WTC11 (cell line): ENCODE results near the gene PALM3. TPM values are rescaled to one million over a fixed set of nuclear protein-coding genes. Genes with fewer than 3 reads are reported as not detected.

Source experiments
- ATAC-seq: fragments of 200-7000 bp; cut with Tn5 transposase; 2 replicates; pipeline ENCODE4 v1.10.0; 2021; ENCODE audit warnings: mild to moderate bottlenecking, moderate library complexity
- CTCF ChIA-PET: fragments of 300-600 bp; sonication (Branson Sonifier 250); formaldehyde crosslinking; loops from one replicate; lab custom pipeline; 2021; ENCODE audit warnings: antibody characterized with exemption; lab: Charles Lee
- POLR2A ChIA-PET: fragments of 350-600 bp; sonication (Branson Sonifier 250); formaldehyde crosslinking; loops from one replicate; lab custom pipeline; 2021; ENCODE audit warnings: antibody characterized with exemption; lab: Charles Lee
- DNase-seq: peaks from one replicate; pipeline ENCODE4 v3.0.0; 2021; ENCODE audit warnings: low spot score
- H3K27ac Mint-ChIP-seq: 2 replicates; pipeline ENCODE4 v1.8.0; 2021; ENCODE audit warnings: mixed read lengths
- H3K27me3 Mint-ChIP-seq: 2 replicates; pipeline ENCODE4 v1.8.0; 2021; ENCODE audit warnings: low read depth, mild to moderate bottlenecking, moderate library complexity, mixed read lengths
- H3K36me3 Mint-ChIP-seq: 2 replicates; pipeline ENCODE4 v1.8.0; 2021; ENCODE audit warnings: mixed read lengths
- H3K4me1 Mint-ChIP-seq: 2 replicates; pipeline ENCODE4 v1.8.0; 2022; ENCODE audit warnings: mixed read lengths
- H3K4me3 Mint-ChIP-seq: 2 replicates; pipeline ENCODE4 v1.8.0; 2021; ENCODE audit warnings: mild to moderate bottlenecking, moderate library complexity, mixed read lengths
- H3K9me3 Mint-ChIP-seq: 2 replicates; pipeline ENCODE4 v1.8.0; 2021; ENCODE audit warnings: mixed read lengths
- GRHL2 ChIP-seq: fragments of 250-450 bp; sonication (Bioruptor Pico); IDR thresholded peaks from 2 replicates; pipeline ENCODE4 v1.8.0; 2022; ENCODE audit warnings: mild to moderate bottlenecking, moderate library complexity; ENCODE audit not compliant: insufficient replicate concordance, severe bottlenecking
- IRF1 ChIP-seq: sonication (generic); formaldehyde crosslinking; IDR thresholded peaks from 2 replicates; pipeline ENCODE4 v1.8.0; 2023; ENCODE audit warnings: missing genetic modification reagents
- JUN ChIP-seq: sonication (generic); formaldehyde crosslinking; IDR thresholded peaks from 2 replicates; pipeline ENCODE4 v1.8.0; 2023; ENCODE audit warnings: mild to moderate bottlenecking, missing genetic modification reagents
- NR1H2 ChIP-seq: sonication (generic); formaldehyde crosslinking; IDR thresholded peaks from 2 replicates; pipeline ENCODE4 v1.9.0; 2021; ENCODE audit warnings: mild to moderate bottlenecking, moderate library complexity, missing genetic modification reagents
- NR3C1 ChIP-seq: sonication (generic); formaldehyde crosslinking; conservative IDR thresholded peaks from 2 replicates; pipeline ENCODE4 v1.8.1; 2023; ENCODE audit warnings: low read depth, mild to moderate bottlenecking, missing genetic modification reagents
- SMAD3 ChIP-seq: sonication (generic); formaldehyde crosslinking; IDR thresholded peaks from 2 replicates; pipeline ENCODE4 v1.8.0; 2022; ENCODE audit warnings: missing genetic modification reagents, mild to moderate bottlenecking, borderline replicate concordance
- SMAD4 ChIP-seq: sonication (generic); formaldehyde crosslinking; IDR thresholded peaks from 2 replicates; pipeline ENCODE4 v1.8.0; 2022; ENCODE audit warnings: mild to moderate bottlenecking, missing genetic modification reagents
- ZBTB43 ChIP-seq: sonication (generic); formaldehyde crosslinking; IDR thresholded peaks from 2 replicates; pipeline ENCODE4 v1.8.1; 2023; ENCODE audit warnings: mild to moderate bottlenecking, missing genetic modification reagents
- ZNF138 ChIP-seq: sonication (generic); formaldehyde crosslinking; conservative IDR thresholded peaks from 2 replicates; pipeline ENCODE4 v1.8.1; 2022; ENCODE audit warnings: mild to moderate bottlenecking, moderate library complexity, missing genetic modification reagents
- ZNF232 ChIP-seq: sonication (generic); formaldehyde crosslinking; IDR thresholded peaks from 2 replicates; pipeline ENCODE4 v1.8.0; 2022; ENCODE audit warnings: mild to moderate bottlenecking, missing genetic modification reagents
- ZNF281 ChIP-seq: sonication (generic); formaldehyde crosslinking; IDR thresholded peaks from 2 replicates; pipeline ENCODE4 v1.8.0; 2023; ENCODE audit warnings: mild to moderate bottlenecking, missing genetic modification reagents
- ZNF396 ChIP-seq: fragments of 250-450 bp; sonication (Bioruptor Pico); IDR thresholded peaks from 2 replicates; pipeline ENCODE4 v1.8.0; 2021; ENCODE audit warnings: mild to moderate bottlenecking, moderate library complexity, borderline replicate concordance
- ZNF425 ChIP-seq: fragments of 250-450 bp; sonication (Bioruptor Pico); conservative IDR thresholded peaks from 2 replicates; pipeline ENCODE4 v1.9.0; 2021; ENCODE audit warnings: mild to moderate bottlenecking
- ZNF512 ChIP-seq: sonication (generic); formaldehyde crosslinking; IDR thresholded peaks from 2 replicates; pipeline ENCODE4 v1.8.1; 2022; ENCODE audit warnings: missing genetic modification reagents, borderline replicate concordance
- ZNF532 ChIP-seq: fragments of 250-450 bp; sonication (Bioruptor Pico); IDR thresholded peaks from 2 replicates; pipeline ENCODE4 v1.9.0; 2021; ENCODE audit warnings: mild to moderate bottlenecking, borderline replicate concordance
- ZSCAN18 ChIP-seq: fragments of 250-450 bp; sonication (Bioruptor Pico); IDR thresholded peaks from 2 replicates; pipeline ENCODE4 v2.1.2; 2022; ENCODE audit warnings: mild to moderate bottlenecking, moderate library complexity
- total RNA-seq: library from RNA; stranded (reverse); gene quantifications from 3 replicates; pipeline ENCODE4 v1.2.3, GENCODE V29; 2021

Gene PALM3
- total RNA-seq, 1 experiment from 2014 or later = 31.1 TPM

GRCh38 chr19:14033946-14034345, 27.9 kb downstream of the PALM3 start (continued):
- TF ChIP-seq ZNF281 (CRISPR knock-in tag) = no peak
- no peak for TF ChIP-seq ZNF138 (CRISPR knock-in tag)
- no peak for TF ChIP-seq ZNF425 (CRISPR knock-in tag)
- no peak for TF ChIP-seq NR3C1 (CRISPR knock-in tag)
- TF ChIP-seq ZSCAN18 = no peak

GRCh38 chr19:14031719-14032480, 30.0 kb downstream of the PALM3 start, which contains the start of gene IL27RA:
Gene IL27RA, plus strand, starts transcription at chr19:14031762. Its CDS starts 111 bp downstream, at chr19:14031873.
- ChIA-PET POLR2A (interaction anchor here (0.6 to 1.9 kb wide), 8 partner anchors 10 to 79 kb away, joined by 3 to 8 read pairs (median 4); partner anchors contain the start of genes DCAF15 and RFX1), CTCF (interaction anchor here (0.7 to 3.9 kb wide), 40 partner anchors 10 to 331 kb away, joined by 3 to 42 read pairs (median 6); partner anchors contain the start of genes DCAF15, MISP3, PODNL1 and RFX1)
- Mint-ChIP-seq H3K27ac (0 out of 2 replicates have a peak within 1 kb of the TSS, but pooled peaks have one; percentile 53), H3K27me3 (peaks cover 15% of the 10 kb centered on the region), H3K4me1 (peaks cover 5% of the 10 kb centered on the region), H3K4me3 (peak within 1 kb of the TSS; percentile 77), H3K9me3 (no peaks in the 10 kb centered on the region), H3K36me3 (no peaks in the 10 kb centered on the region)
- ATAC-seq (peak; percentile 76), DNase-seq (peak; percentile 80)
- TF ChIP-seq IRF1 (CRISPR knock-in tag) (peak; percentile 48; the same call in 1 of the 2 replicates), GRHL2 (CRISPR knock-in tag) (no peak), JUN (CRISPR knock-in tag) (peak; percentile 68; the same call in 1 of the 2 replicates), SMAD3 (CRISPR knock-in tag) (no peak), ZBTB43 (CRISPR knock-in tag) (peak; percentile 62; the same call in 1 of the 2 replicates), ZNF396 (CRISPR knock-in tag) (no peak), SMAD4 (CRISPR knock-in tag) (no peak), ZNF532 (CRISPR knock-in tag) (no peak), ZNF232 (CRISPR knock-in tag) (no peak), ZNF512 (CRISPR knock-in tag) (no peak), ZSCAN18 (no peak), NR1H2 (CRISPR knock-in tag) (no peak)
